MM.1S (cell line): ENCODE results near the gene DBN1.

Experiments
- CTCF ChIP-seq: fragments of 300-600 bp; sonication (generic); IDR thresholded peaks from 2 replicates; pipeline ENCODE4 v1.5.1; 2016; ENCODE audit warnings: antibody characterized with exemption, low read length, mixed read lengths
- EZH2 ChIP-seq: fragments of 300-600 bp; sonication (generic); optimal IDR thresholded peaks from 2 replicates; pipeline ENCODE3; 2017; ENCODE audit warnings: low read depth, mild to moderate bottlenecking, antibody characterized with exemption, low read length, mixed read lengths

- TF ChIP-seq CTCF (no peak), EZH2 (no peak)
Measured at GRCh38 chr5:177430140-177430951, 43.1 kb downstream of the DBN1 start.
